Nephron (organoid): ENCODE data around the gene KIF12.

Experiments
- H3K27ac Mint-ChIP-seq, 3 experiments: 2 replicates each; pipeline ENCODE4 v1.8.0; 2020; ENCODE audit warnings: mixed read lengths in 3 of 3, mild to moderate bottlenecking in 2 of 3, moderate library complexity in 1 of 3
- H3K27me3 Mint-ChIP-seq: 2 replicates; pipeline ENCODE4 v1.8.0; 2021; ENCODE audit warnings: low read depth, mild to moderate bottlenecking, moderate library complexity, mixed read lengths
- H3K36me3 Mint-ChIP-seq: 2 replicates; pipeline ENCODE4 v1.8.0; 2020; ENCODE audit warnings: low read depth, mixed read lengths
- H3K4me1 Mint-ChIP-seq: 2 replicates; pipeline ENCODE4 v1.8.0; 2020; ENCODE audit warnings: mixed read lengths
- H3K4me3 Mint-ChIP-seq, 3 experiments: 2 replicates each; pipeline ENCODE4 v1.8.0; 2020; ENCODE audit warnings: mild to moderate bottlenecking in 3 of 3, mixed read lengths in 3 of 3, moderate library complexity in 2 of 3
- H3K9me3 Mint-ChIP-seq: 2 replicates; pipeline ENCODE4 v1.8.0; 2020; ENCODE audit warnings: mixed read lengths
- TF ChIP-seq, protein P1 (sequence below), 3 experiments: fragments of 200-600 bp; sonication (generic); IDR thresholded peaks; one replicate each; pipeline ENCODE4 v1.5.0; 2021; ENCODE audit warnings: antibody characterized with exemption in 3 of 3; ENCODE audit not compliant: unreplicated experiment in 3 of 3

The KIF12 gene

GRCh38 chr9:114053246-114054005, 45.7 kb downstream of the KIF12 start:
- H3K9me3 Mint-ChIP-seq = no peaks in the 10 kb centered on the region
- TF ChIP-seq, protein P1, sequence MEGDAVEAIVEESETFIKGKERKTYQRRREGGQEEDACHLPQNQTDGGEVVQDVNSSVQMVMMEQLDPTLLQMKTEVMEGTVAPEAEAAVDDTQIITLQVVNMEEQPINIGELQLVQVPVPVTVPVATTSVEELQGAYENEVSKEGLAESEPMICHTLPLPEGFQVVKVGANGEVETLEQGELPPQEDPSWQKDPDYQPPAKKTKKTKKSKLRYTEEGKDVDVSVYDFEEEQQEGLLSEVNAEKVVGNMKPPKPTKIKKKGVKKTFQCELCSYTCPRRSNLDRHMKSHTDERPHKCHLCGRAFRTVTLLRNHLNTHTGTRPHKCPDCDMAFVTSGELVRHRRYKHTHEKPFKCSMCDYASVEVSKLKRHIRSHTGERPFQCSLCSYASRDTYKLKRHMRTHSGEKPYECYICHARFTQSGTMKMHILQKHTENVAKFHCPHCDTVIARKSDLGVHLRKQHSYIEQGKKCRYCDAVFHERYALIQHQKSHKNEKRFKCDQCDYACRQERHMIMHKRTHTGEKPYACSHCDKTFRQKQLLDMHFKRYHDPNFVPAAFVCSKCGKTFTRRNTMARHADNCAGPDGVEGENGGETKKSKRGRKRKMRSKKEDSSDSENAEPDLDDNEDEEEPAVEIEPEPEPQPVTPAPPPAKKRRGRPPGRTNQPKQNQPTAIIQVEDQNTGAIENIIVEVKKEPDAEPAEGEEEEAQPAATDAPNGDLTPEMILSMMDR (IDR thresholded peaks at IDR 0.05; ENCODE audit: unreplicated experiment in 3 of 3) = no peak
- no peaks in the 10 kb centered on the region for H3K27me3 Mint-ChIP-seq
- H3K4me3 Mint-ChIP-seq = no peak overlapping the region
- H3K36me3 Mint-ChIP-seq = peaks cover 79% of the 10 kb centered on the region
- H3K4me1 Mint-ChIP-seq = peaks cover 12% of the 10 kb centered on the region
- no peak overlapping the region for H3K27ac Mint-ChIP-seq

- Mint-ChIP-seq H3K9me3 (no peaks in the 10 kb centered on the region), H3K27me3 (no peaks in the 10 kb centered on the region), H3K36me3 (peaks cover 86% of the 10 kb centered on the region), H3K27ac (no peak overlapping the region), H3K4me1 (no peaks in the 10 kb centered on the region), H3K4me3 (no peak overlapping the region)
- TF ChIP-seq, protein P1 (IDR thresholded peaks at IDR 0.05; ENCODE audit: unreplicated experiment in 3 of 3) = no peak
Measured at GRCh38 chr9:114051706-114052105, 47.4 kb downstream of the KIF12 start.

DNA sequence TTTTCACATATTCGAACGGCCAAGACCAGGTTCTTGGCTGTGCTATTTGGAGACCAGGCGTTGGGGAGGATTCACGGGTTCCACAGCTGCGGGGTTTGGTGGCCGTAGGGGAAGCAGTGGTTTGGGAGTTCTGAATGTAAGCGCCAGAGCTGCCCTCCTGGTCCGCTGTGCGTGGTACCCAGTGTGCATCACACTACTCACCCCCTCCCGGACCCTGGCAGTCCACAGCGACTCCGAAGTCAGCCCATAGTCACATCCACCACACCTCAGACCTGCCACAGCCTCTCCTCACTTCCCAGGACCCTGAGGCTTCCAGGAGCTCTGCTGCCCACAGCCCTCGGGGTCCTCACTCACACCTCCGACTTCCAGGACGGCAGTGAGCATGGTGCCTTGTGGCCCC, 47.8 kb downstream of the KIF12 start:
- Mint-ChIP-seq H3K4me3 (no peak overlapping the region), H3K4me1 (no peaks in the 10 kb centered on the region), H3K27ac (no peak overlapping the region), H3K27me3 (no peaks in the 10 kb centered on the region), H3K36me3 (peaks cover 85% of the 10 kb centered on the region), H3K9me3 (no peaks in the 10 kb centered on the region)
- TF ChIP-seq, protein P1 (IDR thresholded peaks at IDR 0.05; ENCODE audit: unreplicated experiment in 3 of 3) = no peak

DNA sequence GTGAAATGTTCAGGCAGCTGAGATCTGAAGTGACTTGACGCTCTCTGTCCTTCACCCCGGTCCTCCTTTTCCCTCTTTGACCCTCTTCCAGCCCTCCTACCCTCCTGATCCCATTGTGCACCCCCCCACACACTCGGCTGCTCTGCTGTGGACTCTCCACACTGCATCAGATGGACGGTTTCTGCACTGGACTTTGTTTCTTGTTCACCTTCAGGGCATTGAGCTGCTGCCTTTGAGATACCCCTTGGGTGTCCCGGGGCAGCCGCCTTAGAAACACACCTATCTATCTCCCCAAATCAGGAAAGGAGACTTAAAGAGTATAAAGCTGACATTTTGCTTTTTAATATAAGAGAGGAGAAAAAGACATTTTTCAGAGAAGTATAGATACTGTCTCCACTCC, 48.4 kb downstream of the KIF12 start:
- H3K27ac Mint-ChIP-seq = no peak overlapping the region
- peaks cover 85% of the 10 kb centered on the region for H3K36me3 Mint-ChIP-seq
- H3K4me3 Mint-ChIP-seq = no peak overlapping the region
- TF ChIP-seq, protein P1 (IDR thresholded peaks at IDR 0.05; ENCODE audit: unreplicated experiment in 3 of 3) = no peak
- no peaks in the 10 kb centered on the region for H3K27me3 Mint-ChIP-seq
- H3K4me1 Mint-ChIP-seq = no peaks in the 10 kb centered on the region
- H3K9me3 Mint-ChIP-seq = peaks cover 3% of the 10 kb centered on the region

GRCh38 chr9:114050226-114050568, 48.9 kb downstream of the KIF12 start:
- H3K9me3 Mint-ChIP-seq = peaks cover 7% of the 10 kb centered on the region
- no peaks in the 10 kb centered on the region for H3K27me3 Mint-ChIP-seq
- H3K4me3 Mint-ChIP-seq = no peak overlapping the region
- no peak overlapping the region for H3K27ac Mint-ChIP-seq
- peaks cover 86% of the 10 kb centered on the region for H3K36me3 Mint-ChIP-seq
- TF ChIP-seq, protein P1 (IDR thresholded peaks at IDR 0.05; ENCODE audit: unreplicated experiment in 3 of 3) = no peak
- no peaks in the 10 kb centered on the region for H3K4me1 Mint-ChIP-seq
